Measurements from ENCODE around the gene BCL2L13.
"Not testable (repeated sequence)": the region's sequence is repeated elsewhere in the genome, so short reads cannot be mapped to it uniquely, and the experiment has no call there.

BCL2L13 gene

GRCh38 chr22:17695986-17696385, 57.4 kb downstream of the BCL2L13 start:
- DNase-seq (ENCODE audit: low spot score) = no peak

GRCh38 chr22:17697196-17697595, 58.6 kb downstream of the BCL2L13 start:
- DNase-seq (ENCODE audit: low spot score) = not testable (repeated sequence)

- not testable (repeated sequence) for DNase-seq (ENCODE audit: low spot score)
Measured at GRCh38 chr22:17698276-17698675, 59.7 kb downstream of the BCL2L13 start.

GRCh38 chr22:17698948-17699347, 60.4 kb downstream of the BCL2L13 start:
- no peak for DNase-seq (ENCODE audit: low spot score)

GRCh38 chr22:17699696-17700340, 61.3 kb downstream of the BCL2L13 start:
- no peak for DNase-seq (ENCODE audit: low spot score)

- no peak for DNase-seq (ENCODE audit: low spot score)
Measured at GRCh38 chr22:17700778-17701177, 62.2 kb downstream of the BCL2L13 start.

- DNase-seq (ENCODE audit: low spot score) = no peak
Measured at GRCh38 chr22:17703811-17704210, 65.3 kb downstream of the BCL2L13 start.

- peak; percentile 34 for DNase-seq (ENCODE audit: low spot score)
Measured at GRCh38 chr22:17705546-17705945, 67.0 kb downstream of the BCL2L13 start.

- peak; percentile 95 for DNase-seq (ENCODE audit: low spot score)
Measured at GRCh38 chr22:17705951-17706900, 67.7 kb downstream of the BCL2L13 start.

- no peak for DNase-seq (ENCODE audit: low spot score)
Measured at GRCh38 chr22:17706947-17707346, 68.4 kb downstream of the BCL2L13 start.

GRCh38 chr22:17707526-17707925, 69.0 kb downstream of the BCL2L13 start:
- peak; percentile 20 for DNase-seq (ENCODE audit: low spot score)

GRCh38 chr22:17710023-17710422, 71.5 kb downstream of the BCL2L13 start:
- no peak for DNase-seq (ENCODE audit: low spot score)

- DNase-seq (ENCODE audit: low spot score) = no peak
Measured at GRCh38 chr22:17712441-17712840, 73.9 kb downstream of the BCL2L13 start.

GRCh38 chr22:17716529-17716928, 78.0 kb downstream of the BCL2L13 start:
- DNase-seq (ENCODE audit: low spot score) = no peak

GRCh38 chr22:17717708-17718107, 79.2 kb downstream of the BCL2L13 start:
- DNase-seq (ENCODE audit: low spot score) = no peak

- no peak for DNase-seq (ENCODE audit: low spot score)
Measured at GRCh38 chr22:17719911-17720310, 81.4 kb downstream of the BCL2L13 start.

- no peak for DNase-seq (ENCODE audit: low spot score)
Measured at GRCh38 chr22:17724241-17724640, 85.7 kb downstream of the BCL2L13 start.

GRCh38 chr22:17724678-17725499, 86.3 kb downstream of the BCL2L13 start:
- no peak for DNase-seq (ENCODE audit: low spot score)

- no peak for DNase-seq (ENCODE audit: low spot score)
Measured at GRCh38 chr22:17725500-17725796, 86.9 kb downstream of the BCL2L13 start.

GRCh38 chr22:17726006-17726927, 87.7 kb downstream of the BCL2L13 start:
- DNase-seq (ENCODE audit: low spot score) = peak; percentile 43

All from kidney tubule cell (primary cell).